Activated CD8-positive, alpha-beta memory T cell treated with anti-CD3 and anti-CD28 coated beads for 4 hours (primary cell): ENCODE results near the gene FAM217B.

Source experiments
- DNase-seq, 2 donors: peaks; one replicate each; pipeline ENCODE4 v3.0.0-alpha.2; 2020; ENCODE audit warnings: low read depth in 2 of 2

The FAM217B gene

DNA sequence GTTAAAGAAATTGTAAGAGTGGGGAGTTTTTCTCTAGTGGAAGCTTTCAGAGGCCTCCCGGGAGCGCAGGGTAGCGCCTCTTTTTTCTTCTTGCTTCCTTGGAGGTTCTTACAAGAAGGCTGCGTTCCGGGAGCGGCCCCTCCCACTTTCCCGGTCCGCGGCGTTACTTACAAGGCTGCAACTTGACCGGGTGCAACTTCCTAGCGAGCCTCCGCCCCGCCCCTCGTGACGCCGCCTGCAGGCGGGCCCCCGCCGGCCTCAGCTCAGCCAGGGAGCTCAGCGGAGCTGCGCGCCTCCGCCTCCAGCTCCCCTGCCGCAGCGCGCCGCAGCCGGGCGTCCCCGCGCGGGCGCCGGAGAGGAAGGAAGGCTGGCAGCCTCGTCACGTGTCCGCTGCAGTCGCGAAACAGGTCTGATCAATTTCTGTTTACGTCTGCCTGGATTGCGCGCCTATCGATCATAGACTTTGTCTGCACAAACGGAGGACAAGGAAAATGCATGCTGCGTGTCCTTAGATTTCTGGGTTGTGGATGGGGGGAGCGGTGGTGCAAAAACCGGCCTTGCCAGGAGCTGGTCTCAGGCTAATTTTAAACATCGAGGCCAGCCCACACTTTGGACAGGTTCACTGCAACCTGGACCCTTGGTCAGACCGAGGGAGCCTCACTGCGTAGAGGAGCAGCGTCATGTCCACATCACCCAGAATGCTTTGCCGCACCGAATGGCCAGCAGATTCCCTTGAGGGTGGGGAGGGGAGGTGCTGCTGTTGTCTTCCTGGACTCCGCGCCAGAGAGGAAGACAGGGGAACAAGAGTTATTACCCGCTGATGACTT is at the start of gene FAM217B, which contains the start of gene PPP1R3D:
FAM217B (plus strand) TSS at position 261 of the 827 bp plus-strand sequence. CDS start 3,555 bp downstream, outside the sequence.
PPP1R3D (minus strand) TSS at position 177 of the 827 bp plus-strand sequence. CDS start 374 bp downstream, outside the sequence.
- DNase-seq = peak; percentile 72 to 75

DNA sequence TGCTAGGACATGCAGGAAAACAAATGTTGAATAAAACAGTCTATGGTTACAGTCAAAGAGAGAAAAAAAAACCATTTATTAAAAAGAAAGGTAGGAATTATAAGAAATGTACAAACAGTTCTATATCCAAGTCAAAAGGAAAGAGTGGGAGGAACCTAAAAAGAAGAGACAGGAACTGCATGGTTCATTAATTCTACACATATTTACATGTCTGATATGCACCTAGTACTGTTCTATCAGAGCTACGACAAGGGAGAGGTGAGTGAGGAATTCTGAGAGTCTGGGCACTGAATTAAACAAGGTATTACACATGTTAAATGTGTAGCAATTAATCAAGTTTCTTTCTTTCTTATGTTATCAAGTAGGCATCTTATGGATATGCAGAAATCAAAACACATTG is 48.6 kb upstream of the FAM217B start:
- no peak for DNase-seq

DNA sequence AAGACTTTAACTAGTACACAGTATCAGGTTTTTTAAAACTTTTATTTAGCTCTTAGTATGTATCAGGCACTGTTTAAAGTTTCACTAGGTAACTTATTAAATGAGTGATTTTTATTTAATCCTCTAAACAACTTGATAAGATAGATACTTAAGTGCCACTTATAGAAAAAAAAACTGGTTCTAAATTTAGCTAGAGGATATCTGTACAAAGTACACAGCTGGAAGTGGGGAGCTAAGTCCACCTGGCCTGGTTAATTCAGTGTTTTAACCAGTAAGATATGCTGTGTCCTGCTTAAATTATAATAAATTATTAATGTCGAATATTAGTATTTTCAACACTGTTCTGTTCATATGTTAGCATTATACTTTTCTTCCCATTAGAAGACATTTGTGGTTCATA is 44.3 kb upstream of the FAM217B start:
- DNase-seq = no peak

GRCh38 chr20:59902470-59902869 is 37.7 kb upstream of the FAM217B start:
- DNase-seq = no peak

DNA sequence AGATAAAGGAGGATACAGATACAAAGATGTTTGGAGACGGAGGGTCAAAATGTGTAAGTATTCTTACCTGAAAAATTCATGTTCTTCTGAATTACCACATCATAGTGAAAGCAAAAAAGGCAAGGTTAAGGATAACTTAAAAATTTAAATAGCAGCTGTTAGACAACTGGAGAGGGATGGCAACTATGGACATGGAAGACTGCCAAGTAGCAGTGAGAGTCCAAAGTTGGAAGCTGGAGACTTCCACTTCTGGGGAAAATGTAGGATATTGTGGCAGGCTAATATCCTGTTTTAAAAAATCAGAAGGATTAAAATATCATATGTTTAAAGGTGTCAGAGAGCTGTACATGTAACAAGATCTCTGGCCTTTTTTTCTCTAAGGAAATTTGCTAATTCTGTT is 36.6 kb upstream of the FAM217B start:
- no peak for DNase-seq

DNA sequence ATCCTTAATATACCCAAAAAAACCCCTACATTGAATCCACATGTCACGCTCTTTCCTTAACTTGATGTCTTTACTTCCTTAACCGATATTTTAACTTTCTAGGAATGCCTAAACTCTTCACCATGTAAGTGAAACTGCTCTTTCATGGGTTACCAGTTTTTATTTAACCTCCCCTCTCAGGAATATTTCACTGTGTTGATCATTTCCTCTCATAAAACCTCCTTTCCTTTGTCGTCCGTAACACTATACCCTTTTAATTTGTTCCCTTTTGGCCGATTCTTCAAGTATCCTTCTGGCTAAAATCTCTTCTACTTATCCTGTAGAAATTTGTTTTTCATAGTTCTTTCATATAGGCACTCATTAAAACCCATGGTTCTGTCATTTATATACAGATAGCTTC is 31.3 kb upstream of the FAM217B start:
- DNase-seq = no peak

GRCh38 chr20:59911041-59911440 is 29.1 kb upstream of the FAM217B start:
- no peak for DNase-seq

- no peak for DNase-seq
Observed at GRCh38 chr20:59912609-59913008, 27.6 kb upstream of the FAM217B start.

- no peak for DNase-seq
Observed at GRCh38 chr20:59920944-59921343, 19.2 kb upstream of the FAM217B start.

GRCh38 chr20:59923514-59923913 is 16.7 kb upstream of the FAM217B start:
- no peak for DNase-seq

- DNase-seq = no peak
Observed at GRCh38 chr20:59925359-59925758, 14.8 kb upstream of the FAM217B start.

DNA sequence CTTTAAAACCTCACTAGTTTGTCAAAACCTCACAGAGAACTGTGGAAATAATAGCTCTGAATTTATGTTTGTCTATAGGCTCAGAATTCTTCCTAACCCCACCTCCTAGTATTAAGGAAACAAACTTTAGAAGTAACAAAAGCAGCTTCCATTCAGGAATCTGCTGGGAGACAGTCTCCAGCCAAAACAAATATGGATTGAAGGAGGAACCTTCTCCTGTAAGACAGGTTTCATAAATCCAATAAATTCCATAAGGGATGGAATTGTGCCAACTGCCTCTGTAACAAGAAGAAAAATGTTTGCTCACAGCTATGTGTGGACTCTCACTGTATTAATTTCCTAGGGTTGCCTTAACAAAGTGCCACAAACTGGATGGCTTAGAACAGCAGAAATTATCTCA is 14.3 kb upstream of the FAM217B start:
- no peak for DNase-seq

GRCh38 chr20:59931511-59932312 is 8.5 kb upstream of the FAM217B start:
- DNase-seq = no peak

- DNase-seq = no peak
Observed at GRCh38 chr20:59932616-59933295, 7.4 kb upstream of the FAM217B start.

- DNase-seq = peak; percentile 36 to 51
Observed at GRCh38 chr20:59933296-59933848, 6.8 kb upstream of the FAM217B start, which contains the start of gene SYCP2. TSS of gene SYCP2 (minus strand) at chr20:59933637. CDS start at chr20:59922413, 11,224 bp downstream.

DNA sequence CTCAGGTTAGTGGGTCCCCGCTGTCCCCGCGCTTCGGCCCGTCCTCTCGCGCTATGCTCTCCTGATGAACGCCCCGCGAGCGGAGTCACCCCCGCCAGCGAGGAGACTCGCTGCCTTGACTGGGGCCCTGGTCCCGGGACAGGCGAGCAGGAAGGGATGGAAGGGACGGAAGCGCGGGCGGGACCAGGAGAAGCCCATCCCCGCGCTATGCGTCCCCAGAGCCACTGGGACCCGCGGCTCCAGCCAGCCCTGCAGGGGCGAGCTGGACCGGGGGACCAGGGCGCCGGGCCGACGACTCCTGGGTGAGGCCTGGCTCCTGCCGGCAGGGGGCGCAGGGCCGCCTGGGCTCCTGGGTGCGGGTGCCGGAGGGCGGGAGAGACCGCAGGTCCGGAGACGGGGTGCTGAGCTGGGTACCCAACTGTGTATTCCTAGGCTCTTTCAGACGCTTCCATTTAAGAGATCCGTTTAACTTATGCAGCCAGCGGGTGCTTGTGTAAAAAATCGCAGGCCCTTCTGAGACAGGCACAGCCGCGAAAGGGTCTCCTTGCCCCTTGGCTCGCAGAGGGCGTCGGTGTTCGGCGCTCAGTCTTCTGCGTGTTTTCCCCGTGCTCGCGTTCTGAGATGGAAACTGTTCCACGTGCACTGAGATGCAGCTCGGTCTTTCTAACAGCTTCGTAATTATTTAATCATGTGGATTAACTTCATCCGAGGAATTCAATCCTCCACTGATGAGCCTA is 6.2 kb upstream of the FAM217B start:
- DNase-seq = peak; percentile 43 to 53

DNA sequence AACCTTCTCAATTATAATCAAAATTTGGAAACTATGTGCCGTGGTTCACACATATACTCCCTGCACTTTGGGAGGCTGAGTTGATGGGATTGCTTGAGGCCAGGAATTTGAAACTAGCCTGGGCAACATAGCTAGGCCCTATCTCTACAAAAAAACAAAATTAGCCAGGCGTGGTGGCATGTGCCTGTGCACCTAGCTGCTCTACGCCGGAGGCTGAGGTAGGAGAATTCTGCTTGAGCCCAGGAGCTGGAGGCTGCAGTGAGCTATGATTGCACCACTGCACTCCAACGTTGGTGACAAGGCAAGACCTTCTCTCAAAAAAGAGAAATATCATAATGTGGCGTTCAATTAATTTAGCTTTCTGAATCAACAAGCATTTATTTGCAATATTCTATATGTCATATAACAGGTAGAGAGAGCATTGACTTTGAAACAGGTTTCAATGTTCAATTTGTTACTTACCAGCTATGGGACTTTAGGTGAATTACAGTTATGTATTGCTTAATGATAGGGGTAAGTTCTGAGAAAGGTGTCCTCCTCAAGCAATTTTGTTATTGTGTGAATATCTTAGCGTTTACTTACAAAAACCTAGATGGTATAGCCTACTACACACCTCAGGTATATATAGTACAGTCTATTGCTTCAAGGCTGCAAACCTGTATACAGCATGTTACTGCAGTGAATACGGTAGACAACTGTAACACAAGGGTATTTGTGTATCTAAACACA is 4.6 kb upstream of the FAM217B start:
- no peak for DNase-seq

DNA sequence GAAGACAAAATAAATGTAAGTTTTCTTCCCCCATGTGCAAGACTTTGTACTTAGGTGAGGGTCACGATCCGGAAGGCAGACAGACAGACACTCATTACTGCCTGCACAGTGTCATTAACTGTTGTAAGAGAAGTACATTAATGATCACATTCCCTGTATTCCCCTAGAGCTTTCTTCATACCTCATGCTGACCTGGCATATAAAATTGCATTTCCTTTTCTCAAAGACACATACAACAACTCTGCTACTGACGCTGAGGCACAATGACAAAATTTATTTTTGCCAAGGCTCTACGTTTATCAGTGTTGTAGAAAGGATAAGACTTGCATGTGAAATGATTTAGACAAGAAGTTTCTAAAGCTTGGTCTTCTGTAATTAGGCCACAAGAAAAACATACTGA is 3.8 kb upstream of the FAM217B start:
- DNase-seq = no peak

- DNase-seq = no peak
Observed at GRCh38 chr20:59937150-59937549, 3.0 kb upstream of the FAM217B start.

DNA sequence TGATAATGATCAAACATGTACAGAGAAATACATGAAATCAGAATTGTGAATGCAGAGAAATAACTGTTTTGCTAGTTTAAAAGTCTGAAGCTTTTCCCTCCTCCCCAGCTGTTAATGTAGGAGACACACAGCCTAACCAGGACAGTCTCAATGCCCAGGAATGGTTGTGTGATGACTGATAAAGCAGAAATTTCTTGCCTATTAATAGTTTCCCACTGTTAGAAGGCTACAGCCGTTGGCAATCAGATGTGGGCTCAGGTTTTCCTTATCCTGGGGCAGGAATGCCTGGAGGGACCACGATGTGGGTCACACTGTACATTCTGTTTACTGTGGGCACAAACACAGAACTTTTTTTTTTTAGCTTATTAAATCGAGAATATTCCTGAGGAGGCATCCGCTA is 2.0 kb upstream of the FAM217B start:
- no peak for DNase-seq
